ENCODE measurements around the gene ORC5. TPM values are rescaled to one million over a fixed set of nuclear protein-coding genes. Genes with fewer than 3 reads are reported as not detected.

ORC5 gene
- polyA plus RNA-seq, 1 donor (not counting 4 experiments of a cell fraction or from before 2014, with no cell fraction given), result 17.9 TPM

DNA sequence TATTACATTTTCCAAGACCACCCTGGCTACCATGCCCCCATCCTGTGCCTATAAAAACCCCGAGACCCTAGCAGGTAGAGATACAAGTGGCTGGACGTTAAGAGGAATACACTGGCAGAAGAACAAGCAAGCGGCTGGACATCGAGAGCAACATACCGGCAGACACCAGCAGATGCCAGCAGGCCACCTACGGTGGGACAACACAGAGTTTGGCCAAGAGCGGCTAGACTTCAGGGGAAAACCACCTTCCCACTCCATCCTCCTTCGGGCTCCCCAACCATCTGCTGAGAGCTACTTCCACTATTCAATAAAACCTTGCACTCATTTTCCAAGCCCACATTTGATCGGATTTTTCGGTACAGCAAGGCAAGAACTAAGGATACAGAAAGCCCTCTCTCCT lies 70.3 kb downstream of the ORC5 start:
- H4K20me1 ChIP-seq (ENCODE audit: control insufficient read depth, extremely low read depth, insufficient read depth, low read length), result no peaks in the 10 kb centered on the region
- dilution Hi-C loops (cut with MboI; ENCODE audit: extremely low pct_ligation_motif_present, low sequenced_read_pairs), result no loop called here
- no peak overlapping the region for H3K4me2 ChIP-seq (ENCODE audit: control insufficient read depth, extremely low read depth, insufficient read depth, low read depth, low read length)
- no peaks in the 10 kb centered on the region for H3K4me1 ChIP-seq (ENCODE audit: control insufficient read depth, extremely low read depth, insufficient read depth, low read length)
- H3K4me3 ChIP-seq (ENCODE audit: control insufficient read depth in 2 of 3, extremely low read depth in 1 of 3, insufficient read depth in 2 of 3, low read depth in 1 of 3, low read length in 3 of 3), result no peak overlapping the region
- no peak overlapping the region for H3K9ac ChIP-seq (ENCODE audit: control insufficient read depth, extremely low read depth, insufficient read depth, low read length)
- H3K36me3 ChIP-seq (ENCODE audit: control insufficient read depth in 2 of 2, extremely low read depth in 1 of 2, insufficient read depth in 2 of 2, low read length in 2 of 2), result peaks cover 6 to 8% of the 10 kb centered on the region in 2 experiments
- no peak for TF ChIP-seq EZH2 (IDR thresholded peaks at IDR 0.05; ENCODE audit: low read length)
- no peak overlapping the region for H3K27ac ChIP-seq (ENCODE audit: control insufficient read depth, insufficient read depth, low read length)
- no peaks in the 10 kb centered on the region for H3K9me1 ChIP-seq (ENCODE audit: control insufficient read depth, extremely low read depth, insufficient read depth, low read length)
- no peak overlapping the region for H2AFZ ChIP-seq (ENCODE audit: control insufficient read depth, low read length)
- DNase-seq (ENCODE audit: low read depth, low spot score) (no peak), FAIRE-seq (no peak)
- H3K9me3 ChIP-seq (ENCODE audit: control insufficient read depth, low read depth, low read length), result no peaks in the 10 kb centered on the region
- no peaks in the 10 kb centered on the region for H3K79me2 ChIP-seq (ENCODE audit: control insufficient read depth, insufficient read depth, low read length)
- no peaks in the 10 kb centered on the region for H3K27me3 ChIP-seq (ENCODE audit: control insufficient read depth, extremely low read depth, insufficient read depth, low read length)

DNA sequence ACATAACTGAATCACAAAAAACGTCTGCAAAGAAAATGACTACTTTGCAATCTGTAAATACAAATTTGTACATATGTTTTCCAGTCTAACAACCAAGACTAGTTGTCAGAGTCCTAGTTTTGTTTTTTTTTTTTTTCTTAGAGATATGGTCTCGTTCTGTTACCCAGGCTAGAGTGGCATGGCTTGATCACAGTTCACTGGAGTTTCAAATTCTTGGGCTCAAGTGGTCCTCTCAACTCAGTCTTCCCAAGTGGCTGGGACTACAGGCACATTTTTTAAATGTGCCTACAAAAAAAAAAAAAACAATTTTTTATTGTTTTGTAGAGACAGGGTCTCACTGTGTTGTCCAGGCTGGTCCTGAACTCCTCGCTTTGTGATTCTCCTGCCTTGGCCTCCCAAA lies 70.8 kb downstream of the ORC5 start:
- H4K20me1 ChIP-seq (ENCODE audit: control insufficient read depth, extremely low read depth, insufficient read depth, low read length), result no peaks in the 10 kb centered on the region
- H3K9me1 ChIP-seq (ENCODE audit: control insufficient read depth, extremely low read depth, insufficient read depth, low read length), result no peaks in the 10 kb centered on the region
- H3K27me3 ChIP-seq (ENCODE audit: control insufficient read depth, extremely low read depth, insufficient read depth, low read length), result no peaks in the 10 kb centered on the region
- no peak for FAIRE-seq
- H3K79me2 ChIP-seq (ENCODE audit: control insufficient read depth, insufficient read depth, low read length), result no peaks in the 10 kb centered on the region
- no peak for DNase-seq (ENCODE audit: low read depth, low spot score)
- TF ChIP-seq, protein P1, sequence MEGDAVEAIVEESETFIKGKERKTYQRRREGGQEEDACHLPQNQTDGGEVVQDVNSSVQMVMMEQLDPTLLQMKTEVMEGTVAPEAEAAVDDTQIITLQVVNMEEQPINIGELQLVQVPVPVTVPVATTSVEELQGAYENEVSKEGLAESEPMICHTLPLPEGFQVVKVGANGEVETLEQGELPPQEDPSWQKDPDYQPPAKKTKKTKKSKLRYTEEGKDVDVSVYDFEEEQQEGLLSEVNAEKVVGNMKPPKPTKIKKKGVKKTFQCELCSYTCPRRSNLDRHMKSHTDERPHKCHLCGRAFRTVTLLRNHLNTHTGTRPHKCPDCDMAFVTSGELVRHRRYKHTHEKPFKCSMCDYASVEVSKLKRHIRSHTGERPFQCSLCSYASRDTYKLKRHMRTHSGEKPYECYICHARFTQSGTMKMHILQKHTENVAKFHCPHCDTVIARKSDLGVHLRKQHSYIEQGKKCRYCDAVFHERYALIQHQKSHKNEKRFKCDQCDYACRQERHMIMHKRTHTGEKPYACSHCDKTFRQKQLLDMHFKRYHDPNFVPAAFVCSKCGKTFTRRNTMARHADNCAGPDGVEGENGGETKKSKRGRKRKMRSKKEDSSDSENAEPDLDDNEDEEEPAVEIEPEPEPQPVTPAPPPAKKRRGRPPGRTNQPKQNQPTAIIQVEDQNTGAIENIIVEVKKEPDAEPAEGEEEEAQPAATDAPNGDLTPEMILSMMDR (optimal IDR thresholded peaks at IDR 0.05 in 1 of 3, IDR thresholded peaks at IDR 0.05 in 1 of 3, conservative IDR thresholded peaks at IDR 0.05 in 1 of 3; ENCODE audit: extremely low read depth in 1 of 3, insufficient read depth in 2 of 3, low read length in 3 of 3), result no peak
- TF ChIP-seq EZH2 (IDR thresholded peaks at IDR 0.05; ENCODE audit: low read length), result no peak
- H3K9ac ChIP-seq (ENCODE audit: control insufficient read depth, extremely low read depth, insufficient read depth, low read length), result no peak overlapping the region
- H3K36me3 ChIP-seq (ENCODE audit: control insufficient read depth in 2 of 2, extremely low read depth in 1 of 2, insufficient read depth in 2 of 2, low read length in 2 of 2), result peaks cover 6 to 8% of the 10 kb centered on the region in 2 experiments
- dilution Hi-C loops (cut with MboI; ENCODE audit: extremely low pct_ligation_motif_present, low sequenced_read_pairs), result no loop called here
- H3K9me3 ChIP-seq (ENCODE audit: control insufficient read depth, low read depth, low read length), result no peaks in the 10 kb centered on the region
- no peak overlapping the region for H3K4me2 ChIP-seq (ENCODE audit: control insufficient read depth, extremely low read depth, insufficient read depth, low read depth, low read length)
- H2AFZ ChIP-seq (ENCODE audit: control insufficient read depth, low read length), result no peak overlapping the region
- H3K4me1 ChIP-seq (ENCODE audit: control insufficient read depth, extremely low read depth, insufficient read depth, low read length), result no peaks in the 10 kb centered on the region
- H3K27ac ChIP-seq (ENCODE audit: control insufficient read depth, insufficient read depth, low read length), result no peak overlapping the region
- H3K4me3 ChIP-seq (ENCODE audit: control insufficient read depth in 2 of 3, extremely low read depth in 1 of 3, insufficient read depth in 2 of 3, low read depth in 1 of 3, low read length in 3 of 3), result no peak overlapping the region

DNA sequence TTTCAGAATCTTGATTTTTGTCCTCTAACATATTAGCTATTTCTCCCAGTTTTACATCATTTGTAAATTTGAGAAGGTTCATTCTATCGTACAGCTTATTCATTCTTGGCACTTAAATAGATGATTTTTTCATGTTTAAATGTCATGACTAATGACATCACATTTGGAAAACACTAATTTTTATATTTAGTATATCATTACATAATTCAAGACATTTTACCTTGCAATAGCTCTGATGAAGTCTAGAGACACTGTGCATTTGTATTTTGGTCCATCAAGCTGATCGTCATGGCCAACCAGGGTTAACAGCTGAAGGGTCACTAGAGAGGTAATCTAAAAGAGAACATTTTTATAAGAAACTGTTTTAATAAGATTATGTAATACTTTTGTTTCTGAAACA lies 71.3 kb downstream of the ORC5 start:
- Histone ChIP-seq H4K20me1 (ENCODE audit: control insufficient read depth, extremely low read depth, insufficient read depth, low read length) (no peaks in the 10 kb centered on the region), H3K9ac (ENCODE audit: control insufficient read depth, extremely low read depth, insufficient read depth, low read length) (no peak overlapping the region), H3K4me1 (ENCODE audit: control insufficient read depth, extremely low read depth, insufficient read depth, low read length) (no peaks in the 10 kb centered on the region), H3K9me1 (ENCODE audit: control insufficient read depth, extremely low read depth, insufficient read depth, low read length) (no peaks in the 10 kb centered on the region), H3K27ac (ENCODE audit: control insufficient read depth, insufficient read depth, low read length) (no peak overlapping the region), H3K27me3 (ENCODE audit: control insufficient read depth, extremely low read depth, insufficient read depth, low read length) (no peaks in the 10 kb centered on the region), H3K9me3 (ENCODE audit: control insufficient read depth, low read depth, low read length) (no peaks in the 10 kb centered on the region), H3K36me3 (ENCODE audit: control insufficient read depth in 2 of 2, extremely low read depth in 1 of 2, insufficient read depth in 2 of 2, low read length in 2 of 2) (peaks cover 6 to 8% of the 10 kb centered on the region in 2 experiments), H3K79me2 (ENCODE audit: control insufficient read depth, insufficient read depth, low read length) (no peaks in the 10 kb centered on the region), H3K4me3 (ENCODE audit: control insufficient read depth in 2 of 3, extremely low read depth in 1 of 3, insufficient read depth in 2 of 3, low read depth in 1 of 3, low read length in 3 of 3) (no peak overlapping the region), H2AFZ (ENCODE audit: control insufficient read depth, low read length) (no peak overlapping the region), H3K4me2 (ENCODE audit: control insufficient read depth, extremely low read depth, insufficient read depth, low read depth, low read length) (no peak overlapping the region)
- no peak for DNase-seq (ENCODE audit: low read depth, low spot score)
- no peak for TF ChIP-seq EZH2 (IDR thresholded peaks at IDR 0.05; ENCODE audit: low read length)
- TF ChIP-seq, protein P1 (optimal IDR thresholded peaks at IDR 0.05 in 1 of 3, IDR thresholded peaks at IDR 0.05 in 1 of 3, conservative IDR thresholded peaks at IDR 0.05 in 1 of 3; ENCODE audit: extremely low read depth in 1 of 3, insufficient read depth in 2 of 3, low read length in 3 of 3), result no peak
- FAIRE-seq, result no peak
- dilution Hi-C loops (cut with MboI; ENCODE audit: extremely low pct_ligation_motif_present, low sequenced_read_pairs), result no loop called here

Measured in keratinocyte (primary cell).